HepG2 (cell line): ENCODE data around the gene TRIP6.

ENCODE experiments used
- CTCF ChIP-seq: sonication (generic); formaldehyde crosslinking; IDR thresholded peaks from 2 replicates; pipeline ENCODE4 v1.5.0; 2020; ENCODE audit warnings: mild to moderate bottlenecking, missing genetic modification reagents, moderate library complexity
- EZH2 ChIP-seq: conservative IDR thresholded peaks from 2 replicates; pipeline ENCODE4 v1.6.1; 2012; ENCODE audit warnings: mild to moderate bottlenecking, low read depth, low read length, moderate library complexity
- MXI1 ChIP-seq: IDR thresholded peaks from 3 replicates; pipeline ENCODE4 v1.6.1; 2012; ENCODE audit warnings: low read depth, low read length, inconsistent platforms, borderline replicate concordance
- NFKB2 ChIP-seq: sonication (generic); formaldehyde crosslinking; IDR thresholded peaks from 2 replicates; pipeline ENCODE4 v1.4.0; 2020; ENCODE audit warnings: missing genetic modification reagents, borderline replicate concordance
- POLR2A ChIP-seq, 2 experiments: IDR thresholded peaks; 2 replicates each; pipeline ENCODE4 v1.6.1; 2011; ENCODE audit warnings: low read depth in 2 of 2, low read length in 2 of 2, mild to moderate bottlenecking in 1 of 2, moderate library complexity in 1 of 2; ENCODE audit not compliant: insufficient read depth in 1 of 2
- POLR2AphosphoS2 ChIP-seq: IDR thresholded peaks from 2 replicates; pipeline ENCODE4 v1.6.1; 2011; ENCODE audit warnings: low read depth, low read length, improper control_type of control experiment
- POLR2AphosphoS5 ChIP-seq: IDR thresholded peaks from 2 replicates; pipeline ENCODE4 v1.6.1; 2012; ENCODE audit warnings: low read depth, low read length
- REST ChIP-seq, 2 experiments: IDR thresholded peaks; 2 replicates each; pipeline ENCODE4 v1.6.1; 2011 to 2012; ENCODE audit warnings: low read length in 2 of 2, borderline replicate concordance in 1 of 2, low read depth in 1 of 2, mild to moderate bottlenecking in 1 of 2, moderate library complexity in 1 of 2
- TCF7L2 ChIP-seq: IDR thresholded peaks from 2 replicates; pipeline ENCODE4 v1.6.1; 2011; ENCODE audit warnings: mild to moderate bottlenecking, low read depth, low read length, moderate library complexity
- XRCC5 ChIP-seq: fragments of 200-400 bp; formaldehyde crosslinking; optimal IDR thresholded peaks from 2 replicates; pipeline ENCODE3; 2017; ENCODE audit warnings: mild to moderate bottlenecking, low read length
- ZIK1 ChIP-seq: sonication (generic); formaldehyde crosslinking; IDR thresholded peaks from 2 replicates; pipeline ENCODE4 v1.5.0; 2020; ENCODE audit warnings: mild to moderate bottlenecking, low read depth, missing genetic modification reagents, borderline replicate concordance
- ZNF749 ChIP-seq: sonication (generic); formaldehyde crosslinking; IDR thresholded peaks from 2 replicates; pipeline ENCODE4 v1.8.0; 2022; ENCODE audit warnings: mild to moderate bottlenecking, missing genetic modification reagents, moderate library complexity, borderline replicate concordance
- ZNF780A ChIP-seq: sonication (generic); formaldehyde crosslinking; IDR thresholded peaks from 2 replicates; pipeline ENCODE4 v1.8.0; 2022; ENCODE audit warnings: mild to moderate bottlenecking, missing genetic modification reagents, moderate library complexity
- ZSCAN25 ChIP-seq: sonication (generic); formaldehyde crosslinking; IDR thresholded peaks from 2 replicates; pipeline ENCODE4 v1.8.0; 2022; ENCODE audit warnings: mild to moderate bottlenecking, missing genetic modification reagents

GRCh38 chr7:100888988-100889750 lies 22.0 kb downstream of the TRIP6 start, which contains the start of gene UFSP1:
- TF ChIP-seq POLR2AphosphoS5, result 0 out of 2 replicates have a peak, but pooled peaks have one; percentile 53
- TF ChIP-seq CTCF (CRISPR knock-in tag), result no peak
- peak in 1 of 2 experiments; percentile 84; a peak in 2 of 4 replicates for TF ChIP-seq POLR2A (IDR thresholded peaks at IDR 0.05; ENCODE audit: insufficient read depth in 1 of 2, low read depth in 2 of 2, low read length in 2 of 2)
- TF ChIP-seq TCF7L2, result no peak
- TF ChIP-seq ZSCAN25 (CRISPR knock-in tag), result peak; percentile 96
- peak; percentile 84; the same call in 2 of the 3 replicates for TF ChIP-seq MXI1
- no peak for TF ChIP-seq ZNF749
- no peak for TF ChIP-seq EZH2
- no peak for TF ChIP-seq XRCC5
- no peak for TF ChIP-seq REST (IDR thresholded peaks at IDR 0.05; ENCODE audit: borderline replicate concordance in 1 of 2, low read depth in 1 of 2, low read length in 2 of 2)
- no peak for TF ChIP-seq POLR2AphosphoS2
- no peak; the same call in 1 of the 2 replicates for TF ChIP-seq ZNF780A (CRISPR knock-in tag)
- TF ChIP-seq ZIK1 (CRISPR knock-in tag), result 0 out of 2 replicates have a peak, but pooled peaks have one; percentile 74
- peak; percentile 6; the same call in 1 of the 2 replicates for TF ChIP-seq NFKB2 (CRISPR knock-in tag)
